Mammary epithelial cell (primary cell): ENCODE results near the gene TMEM138.

ENCODE experiments used
- EZH2 ChIP-seq: IDR thresholded peaks from 2 replicates; pipeline ENCODE4 v1.6.1; 2012; ENCODE audit warnings: low read length, inconsistent platforms, borderline replicate concordance
- TF ChIP-seq, protein P1 (sequence below), 2 donors: IDR thresholded peaks in 1 of 2; conservative IDR thresholded peaks in 1 of 2; 2 replicates each; pipeline ENCODE4 v1.5.1; 2011 to 2012; ENCODE audit warnings: inconsistent platforms in 2 of 2, low read length in 2 of 2, mild to moderate bottlenecking in 2 of 2, control low read depth in 1 of 2, low read depth in 1 of 2; ENCODE audit not compliant: insufficient read depth in 1 of 2; ENCODE audit errors: extremely low read depth in 1 of 2

DNA sequence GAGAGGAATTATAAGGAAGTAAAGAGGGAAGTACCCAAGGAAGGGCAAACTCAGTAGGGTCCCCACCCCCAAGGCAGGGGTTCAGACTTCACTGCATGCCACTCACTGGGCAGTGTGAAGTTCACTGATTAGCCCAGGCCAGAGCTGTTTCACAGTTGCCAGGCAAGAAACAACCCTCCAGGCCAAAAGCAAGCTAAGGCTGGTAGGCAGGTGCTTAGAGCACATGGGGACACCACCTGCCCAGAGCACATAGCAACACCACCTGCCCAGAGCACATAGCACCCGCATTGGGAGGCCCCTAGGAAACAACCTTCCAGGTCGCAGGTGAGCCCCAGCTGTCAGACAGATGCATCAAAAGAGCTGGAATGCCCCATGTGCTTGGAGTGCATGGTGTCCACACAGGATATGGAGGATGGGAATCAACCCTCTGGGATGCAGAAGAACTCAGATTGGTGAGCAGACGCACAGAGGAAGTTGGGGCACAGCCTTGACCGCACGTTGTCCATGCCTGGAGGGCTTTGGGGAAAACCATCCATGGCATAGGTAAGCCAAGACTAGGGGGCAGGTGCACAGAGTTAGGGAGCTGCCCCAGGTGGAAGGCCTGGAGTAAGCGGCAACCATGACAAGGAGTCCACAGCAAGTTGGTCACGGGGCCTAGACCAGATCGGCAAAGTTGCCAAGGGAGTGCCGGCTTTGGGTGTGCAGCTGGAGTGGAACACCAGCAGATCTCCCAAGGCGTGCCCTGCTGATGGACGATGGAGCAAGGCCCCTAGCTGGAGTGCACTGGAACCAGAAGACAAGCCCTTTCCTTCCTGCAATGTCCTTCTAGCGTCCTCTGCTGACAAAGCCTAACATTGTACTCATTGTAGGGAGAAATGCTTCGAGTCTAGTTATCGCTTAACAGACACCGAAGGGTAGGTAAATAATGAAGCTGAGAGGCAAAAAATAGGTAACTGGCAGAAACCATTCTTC lies 22.4 kb downstream of the TMEM138 start:
- TF ChIP-seq, protein P1, sequence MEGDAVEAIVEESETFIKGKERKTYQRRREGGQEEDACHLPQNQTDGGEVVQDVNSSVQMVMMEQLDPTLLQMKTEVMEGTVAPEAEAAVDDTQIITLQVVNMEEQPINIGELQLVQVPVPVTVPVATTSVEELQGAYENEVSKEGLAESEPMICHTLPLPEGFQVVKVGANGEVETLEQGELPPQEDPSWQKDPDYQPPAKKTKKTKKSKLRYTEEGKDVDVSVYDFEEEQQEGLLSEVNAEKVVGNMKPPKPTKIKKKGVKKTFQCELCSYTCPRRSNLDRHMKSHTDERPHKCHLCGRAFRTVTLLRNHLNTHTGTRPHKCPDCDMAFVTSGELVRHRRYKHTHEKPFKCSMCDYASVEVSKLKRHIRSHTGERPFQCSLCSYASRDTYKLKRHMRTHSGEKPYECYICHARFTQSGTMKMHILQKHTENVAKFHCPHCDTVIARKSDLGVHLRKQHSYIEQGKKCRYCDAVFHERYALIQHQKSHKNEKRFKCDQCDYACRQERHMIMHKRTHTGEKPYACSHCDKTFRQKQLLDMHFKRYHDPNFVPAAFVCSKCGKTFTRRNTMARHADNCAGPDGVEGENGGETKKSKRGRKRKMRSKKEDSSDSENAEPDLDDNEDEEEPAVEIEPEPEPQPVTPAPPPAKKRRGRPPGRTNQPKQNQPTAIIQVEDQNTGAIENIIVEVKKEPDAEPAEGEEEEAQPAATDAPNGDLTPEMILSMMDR (conservative IDR thresholded peaks at IDR 0.05 in 1 of 2, IDR thresholded peaks at IDR 0.05 in 1 of 2; ENCODE audit: extremely low read depth in 1 of 2, insufficient read depth in 1 of 2, low read depth in 1 of 2, low read length in 2 of 2) = peak; percentile 51 to 60
- no peak for TF ChIP-seq EZH2
